K562 (cell line): ENCODE measurements around the gene NHLH1. TPM values are rescaled to one million over a fixed set of nuclear protein-coding genes. Genes with fewer than 3 reads are reported as not detected.

Experiments used
- E2F6 ChIP-seq, 2 experiments: IDR thresholded peaks; 2 replicates each; pipeline ENCODE4 v1.6.1; 2011; ENCODE audit warnings: borderline replicate concordance in 1 of 2, control low read depth in 1 of 2, low read depth in 1 of 2, low read length in 1 of 2, mild to moderate bottlenecking in 1 of 2, mixed read lengths in 1 of 2, moderate library complexity in 1 of 2; ENCODE audit not compliant: insufficient read depth in 1 of 2, insufficient read length in 1 of 2, poor library complexity in 1 of 2, severe bottlenecking in 1 of 2; ENCODE audit errors: extremely low read depth in 1 of 2
- FOXM1 ChIP-seq, 2 experiments: fragments of 450-650 bp in 1 of 2; sonication (generic) in 1 of 2; formaldehyde crosslinking in 1 of 2; IDR thresholded peaks; 2 replicates each; pipeline versions ENCODE4 v1.6.1 to v1.9.0; 2017 to 2022; ENCODE audit warnings: low read depth in 2 of 2, mild to moderate bottlenecking in 2 of 2, missing genetic modification reagents in 1 of 2, moderate library complexity in 1 of 2
- GABPB2 ChIP-seq: fragments of 250-450 bp; sonication (Bioruptor Pico); conservative IDR thresholded peaks from 2 replicates; pipeline ENCODE4 v1.5.1; 2021; ENCODE audit warnings: mild to moderate bottlenecking
- GATAD2A ChIP-seq: fragments of 450-650 bp; IDR thresholded peaks from 2 replicates; pipeline ENCODE4 v1.6.1; 2017
- HEY1 ChIP-seq: fragments of 250-450 bp; sonication (Bioruptor Pico); IDR thresholded peaks from 2 replicates; pipeline ENCODE4 v1.5.0; 2020; ENCODE audit warnings: mild to moderate bottlenecking, moderate library complexity, borderline replicate concordance
- KAT8 ChIP-seq: fragments of 450-650 bp; IDR thresholded peaks from 2 replicates; pipeline ENCODE4 v1.6.1; 2016; ENCODE audit warnings: low read depth, mild to moderate bottlenecking
- MTA1 ChIP-seq: fragments of 450-650 bp; IDR thresholded peaks from 2 replicates; pipeline ENCODE4 v1.6.1; 2017; ENCODE audit warnings: borderline replicate concordance
- PCBP2 ChIP-seq: fragments of 200-400 bp; formaldehyde crosslinking; IDR thresholded peaks from 2 replicates; pipeline ENCODE4 v1.6.1; 2018; ENCODE audit warnings: low read length, low read depth, mild to moderate bottlenecking, moderate library complexity; ENCODE audit not compliant: poor library complexity, severe bottlenecking
- REST ChIP-seq, 2 experiments: fragments of 450-650 bp; formaldehyde crosslinking in 1 of 2; IDR thresholded peaks; 2 replicates each; pipeline versions ENCODE4 v1.4.0 to v1.6.1; 2014 to 2020; ENCODE audit warnings: mild to moderate bottlenecking in 2 of 2, borderline replicate concordance in 1 of 2, low read depth in 1 of 2
- SRSF7 ChIP-seq: fragments of 200-400 bp; formaldehyde crosslinking; optimal IDR thresholded peaks from 2 replicates; pipeline ENCODE3; 2017; ENCODE audit warnings: mild to moderate bottlenecking, low read depth, low read length
- TFAP4 ChIP-seq: sonication (generic); formaldehyde crosslinking; IDR thresholded peaks from 2 replicates; pipeline ENCODE4 v1.8.0; 2022; ENCODE audit warnings: missing genetic modification reagents, mild to moderate bottlenecking, moderate library complexity, borderline replicate concordance
- ZBTB7A ChIP-seq: IDR thresholded peaks from 2 replicates; pipeline ENCODE4 v1.6.1; 2011; ENCODE audit warnings: low read depth, mild to moderate bottlenecking, low read length, moderate library complexity, borderline replicate concordance; ENCODE audit not compliant: control insufficient read depth
- ZKSCAN8 ChIP-seq: fragments of 200-800 bp; sonication (Bioruptor generic); IDR thresholded peaks from 2 replicates; pipeline ENCODE4 v1.6.1; 2016; ENCODE audit warnings: missing genetic modification characterization, missing compliant biosample characterization
- ZNF311 ChIP-seq: fragments of 250-450 bp; sonication (Bioruptor Pico); IDR thresholded peaks from 2 replicates; pipeline ENCODE4 v1.4.0; 2020; ENCODE audit warnings: mild to moderate bottlenecking, moderate library complexity
- ZNF384 ChIP-seq: IDR thresholded peaks from 2 replicates; pipeline ENCODE4 v1.6.1; 2012; ENCODE audit warnings: low read depth, low read length, improper control_type of control experiment
- ZNF444 ChIP-seq: fragments of 250-450 bp; sonication (Bioruptor Pico); IDR thresholded peaks from 2 replicates; pipeline ENCODE4 v1.4.0; 2020; ENCODE audit warnings: mild to moderate bottlenecking, moderate library complexity
- polyA plus RNA-seq, 8 experiments: library from polyadenylated mRNA; depleted of rRNA in 4 of 8; stranded (reverse) in 5 of 8; unstranded in 3 of 8; fragments of >200 nt; fragmentation: Nextera tagmentation in 2 of 8; fragmentation: Illumina TruSeq in 1 of 8; extraction: Ambion mirVana in 2 of 8; extraction: Trizol in 1 of 8; gene quantifications; 2 replicates each; pipeline versions ENCODE4 v1.2.1 to v1.2.3, GENCODE V29; 2011 to 2014; ENCODE audit warnings: inconsistent platforms in 1 of 8, missing spikeins in 1 of 8
- total RNA-seq, 7 experiments: library from RNA; depleted of rRNA in 6 of 7; stranded (reverse); fragments of >200 nt in 6 of 7; fragmentation: Illumina TruSeq in 2 of 7; extraction: Trizol in 2 of 7; gene quantifications; 2 replicates each; pipeline versions ENCODE4 v1.2.1 to v1.2.3, GENCODE V29; 2011 to 2021; ENCODE audit warnings: low replicate concordance in 1 of 7

Gene NHLH1
- total and polyA plus RNA-seq, 9 of the 15 experiments (the other 6 are each of a cell fraction or from before 2014, with no cell fraction given), result 0.09 to 1.3 (median 0.35) TPM; not detected in 1

DNA sequence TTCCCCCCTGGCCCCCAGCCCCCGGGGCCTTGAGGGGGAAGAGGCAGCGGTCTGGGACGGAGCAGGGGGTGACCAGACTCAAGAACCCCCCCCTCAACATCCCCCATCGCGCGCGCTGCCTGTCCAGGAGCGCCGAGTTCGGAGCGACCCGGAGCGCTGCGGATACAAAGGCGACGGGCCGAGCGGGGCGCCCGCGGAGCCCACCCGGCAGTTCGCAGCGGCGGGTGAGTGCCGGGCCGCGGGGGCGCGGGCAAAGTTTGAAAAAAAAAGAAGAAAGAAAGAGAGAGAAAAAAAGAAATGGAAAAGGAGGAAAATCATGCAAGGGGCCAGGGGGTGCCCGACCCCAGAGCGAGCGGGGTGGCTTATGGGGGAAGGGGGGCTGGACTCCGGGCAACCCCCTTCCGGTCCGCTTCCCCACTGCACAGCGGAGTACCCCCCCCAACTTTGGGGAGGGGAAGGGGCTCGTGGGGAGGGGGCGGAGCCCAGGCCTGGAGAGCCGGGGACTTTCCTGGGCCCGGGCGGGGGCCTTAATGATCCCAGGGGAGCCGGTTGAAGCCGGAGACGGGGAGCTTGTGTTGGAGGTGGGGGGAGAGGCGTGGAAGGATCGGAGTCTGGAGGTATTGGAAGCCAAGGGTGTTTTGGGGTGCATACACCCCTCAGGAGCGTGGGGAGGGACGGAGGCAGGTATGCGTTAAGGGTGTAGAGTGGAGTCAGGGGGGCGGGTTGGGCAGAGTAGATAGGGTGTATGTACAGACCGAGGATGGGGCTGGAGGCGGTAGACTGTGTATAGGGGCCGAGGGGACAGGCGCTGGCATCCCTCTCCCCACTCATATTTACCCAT, 34.0 kb downstream of the NHLH1 start (continued):
- 0 out of 2 replicates have a peak, but pooled peaks have one; percentile 45 for TF ChIP-seq GATAD2A
- 0 out of 2 replicates have a peak, but pooled peaks have one; percentile 12 for TF ChIP-seq TFAP4 (CRISPR knock-in tag)
- TF ChIP-seq ZBTB7A, result peak; percentile 47; the same call in 1 of the 2 replicates
- no peak for TF ChIP-seq KAT8
- TF ChIP-seq FOXM1 (IDR thresholded peaks at IDR 0.05; ENCODE audit: low read depth), result no peak
- no peak for TF ChIP-seq FOXM1 (CRISPR knock-in tag; IDR thresholded peaks at IDR 0.05; ENCODE audit: low read depth)
- no peak for TF ChIP-seq ZNF444
- no peak for TF ChIP-seq ZNF311 (CRISPR knock-in tag)
- TF ChIP-seq REST (IDR thresholded peaks at IDR 0.05; ENCODE audit: borderline replicate concordance), result peak; percentile 42
- no peak for TF ChIP-seq REST (CRISPR knock-in tag; IDR thresholded peaks at IDR 0.05; ENCODE audit: low read depth)
- no peak for TF ChIP-seq SRSF7
- no peak for TF ChIP-seq E2F6 (IDR thresholded peaks at IDR 0.05; ENCODE audit: borderline replicate concordance in 1 of 2, extremely low read depth in 1 of 2, insufficient read depth in 1 of 2, insufficient read length in 1 of 2, low read depth in 1 of 2, low read length in 1 of 2, poor library complexity in 1 of 2, severe bottlenecking in 1 of 2)
- TF ChIP-seq GABPB2 (CRISPR knock-in tag), result no peak
- TF ChIP-seq ZKSCAN8 (CRISPR knock-in tag), result no peak
- TF ChIP-seq ZNF384, result no peak
- TF ChIP-seq HEY1 (CRISPR knock-in tag), result no peak
- TF ChIP-seq PCBP2, result no peak
- no peak for TF ChIP-seq MTA1
